HG03196 (cell line): Measurements from ENCODE around the gene NQO1.
"Not testable (repeated sequence)": the region's sequence is repeated elsewhere in the genome, so short reads cannot be mapped to it uniquely, and the experiment has no call there.

Experiments used
- ATAC-seq: cut with Tn5 transposase; IDR thresholded peaks from one replicate; pipeline ENCODE4 v1.9.1; 2021; ENCODE audit not compliant: unreplicated experiment

NQO1 gene

DNA sequence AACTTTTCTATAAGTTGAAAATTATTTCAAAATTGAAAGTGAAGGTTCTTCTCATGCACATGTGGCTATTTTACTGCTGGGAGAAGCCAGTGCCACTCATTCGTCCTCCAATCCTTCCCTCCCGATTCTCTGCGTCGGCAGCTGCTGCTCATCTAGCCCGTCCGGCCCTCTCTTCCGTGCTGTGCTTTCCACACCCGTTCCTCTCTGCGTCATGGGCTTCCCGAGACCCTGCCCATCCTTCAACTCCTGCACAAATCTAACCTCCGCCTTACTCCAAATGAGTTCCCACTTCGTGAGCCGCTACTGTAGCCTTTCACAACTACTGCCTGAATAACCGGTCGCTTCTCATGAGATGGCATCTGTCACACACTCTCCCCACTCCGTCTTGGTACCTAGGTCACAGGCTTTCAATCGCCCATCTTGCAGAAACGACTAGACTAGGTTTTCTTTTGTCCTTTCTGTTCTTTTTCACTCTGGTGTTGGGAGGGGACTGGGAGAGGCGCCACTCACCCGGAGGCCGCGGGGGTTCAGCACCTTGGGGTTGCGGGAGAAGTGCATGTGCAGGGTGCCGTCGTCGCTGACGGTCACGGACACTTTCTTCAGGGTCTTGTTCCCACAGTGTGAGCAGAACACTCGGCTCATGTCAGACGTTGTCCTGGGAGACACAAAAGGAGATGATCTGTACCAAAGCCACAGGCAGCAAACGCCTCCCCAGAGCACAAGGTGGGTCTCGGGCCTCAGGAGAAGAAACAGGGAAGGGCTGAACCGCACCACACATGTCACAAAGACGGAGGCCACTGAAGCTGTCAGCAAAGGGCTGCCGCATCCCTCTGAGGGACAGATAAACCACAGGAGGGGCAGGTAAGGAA lies 18.2 kb upstream of the NQO1 start:
- no peak for ATAC-seq

DNA sequence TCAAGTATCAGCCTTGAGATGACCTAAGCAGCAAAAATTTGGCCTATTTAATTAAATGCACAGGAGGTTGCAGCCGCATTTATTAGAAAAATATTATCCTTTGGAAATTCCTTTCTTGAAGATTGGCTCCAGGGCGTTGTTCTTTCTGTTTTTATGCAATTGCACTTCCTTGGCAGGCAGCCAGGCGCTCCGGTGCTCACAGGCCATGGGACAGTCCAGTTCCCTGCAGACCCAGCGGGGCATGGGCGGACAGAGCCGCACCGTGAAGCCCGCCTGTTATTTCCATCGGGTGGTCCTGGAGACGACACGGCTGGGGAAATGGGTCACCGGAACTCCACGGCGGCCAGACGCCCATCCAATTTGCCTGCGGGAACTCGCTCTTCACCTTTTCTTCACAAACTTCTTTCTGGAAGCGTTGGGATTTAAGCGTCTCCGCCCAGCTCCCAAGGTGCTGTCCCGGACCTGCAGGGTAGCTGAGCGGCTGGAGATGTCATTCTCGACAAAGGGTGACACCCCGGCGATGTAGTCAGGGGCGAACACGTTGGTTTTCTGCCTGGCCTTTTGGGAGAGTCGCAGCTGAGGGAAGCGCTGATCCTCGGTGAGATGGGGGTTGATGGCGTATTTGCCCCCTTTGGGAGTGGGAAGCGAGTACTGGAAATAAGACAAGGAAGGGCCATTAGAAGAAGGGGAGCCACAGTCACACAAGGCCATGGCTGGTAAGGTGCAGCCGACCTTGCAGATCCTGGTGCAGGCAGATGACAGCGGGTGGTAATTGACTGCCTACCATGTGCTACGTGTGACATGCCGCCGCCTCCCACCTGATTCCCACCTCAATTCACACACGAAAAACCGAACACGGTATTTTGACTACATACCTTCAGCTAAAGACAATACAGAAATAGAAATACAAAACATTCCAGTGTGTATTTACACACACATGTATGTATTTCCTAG lies 15.9 kb upstream of the NQO1 start:
- no peak for ATAC-seq

DNA sequence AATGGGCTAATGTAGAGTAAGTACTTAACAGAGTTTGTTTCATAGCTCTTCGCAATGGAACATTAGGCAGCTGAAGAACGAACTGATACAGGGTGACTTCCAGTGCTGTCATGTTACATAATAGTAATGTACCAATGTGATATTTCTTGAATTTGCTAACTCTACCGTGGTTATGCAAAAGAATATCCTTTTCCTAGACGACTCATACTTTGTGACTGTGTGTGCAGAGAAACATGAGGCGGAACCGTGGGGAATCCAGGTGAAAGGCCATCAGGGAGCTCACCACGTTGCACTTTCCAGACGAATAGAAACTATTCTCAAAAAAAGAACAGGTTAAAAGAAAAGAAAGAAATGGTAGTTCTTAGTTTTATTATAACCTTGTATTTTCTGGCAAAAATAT lies 15.2 kb upstream of the NQO1 start:
- no peak for ATAC-seq

DNA sequence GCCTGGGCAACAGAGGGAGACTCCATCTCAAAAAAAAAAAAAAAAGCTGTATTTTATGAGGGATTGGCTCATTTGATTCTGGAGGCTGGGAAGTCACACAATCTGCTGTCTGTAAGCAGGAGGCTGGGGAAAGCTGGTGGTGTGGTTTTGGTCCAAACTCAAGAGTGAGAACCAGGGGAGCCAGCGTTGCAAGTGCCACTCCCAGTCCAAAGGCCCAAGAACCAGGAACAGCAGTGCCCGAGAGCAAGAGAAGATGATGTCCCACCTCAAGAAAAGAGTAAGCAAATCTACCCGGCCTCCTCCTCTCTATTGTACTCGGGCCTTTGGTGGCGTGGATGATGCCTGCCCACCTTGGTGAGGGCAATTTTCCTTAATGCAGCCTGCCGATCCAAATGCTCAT lies 5.7 kb upstream of the NQO1 start:
- no peak for ATAC-seq

DNA sequence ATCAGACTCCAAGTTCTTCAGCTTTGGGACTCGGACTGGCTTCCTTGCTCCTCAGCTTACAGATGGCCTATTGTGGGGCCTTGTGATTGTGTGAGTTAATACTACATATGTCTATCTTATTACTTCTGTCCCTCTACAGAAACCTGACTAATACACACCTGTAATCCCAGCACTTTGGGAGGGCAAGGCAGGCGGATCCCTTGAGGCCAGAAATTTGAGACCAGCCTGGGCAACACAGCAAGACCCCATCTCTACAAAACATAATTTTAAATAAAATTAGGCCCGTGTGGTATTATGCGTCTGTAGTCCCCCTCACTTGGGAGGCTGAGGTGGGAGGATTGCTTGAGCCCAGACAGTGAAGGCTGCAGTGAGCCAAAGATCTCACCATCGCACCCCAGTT lies 4.9 kb upstream of the NQO1 start:
- ATAC-seq, result not testable (repeated sequence)

- not testable (repeated sequence) for ATAC-seq
Observed at GRCh38 chr16:69729030-69729429, 2.7 kb upstream of the NQO1 start.

GRCh38 chr16:69727916-69728270 lies 1.5 kb upstream of the NQO1 start:
- ATAC-seq, result no peak

- ATAC-seq, result no peak
Observed at GRCh38 chr16:69725480-69726312, 664 bp downstream of the NQO1 start.

DNA sequence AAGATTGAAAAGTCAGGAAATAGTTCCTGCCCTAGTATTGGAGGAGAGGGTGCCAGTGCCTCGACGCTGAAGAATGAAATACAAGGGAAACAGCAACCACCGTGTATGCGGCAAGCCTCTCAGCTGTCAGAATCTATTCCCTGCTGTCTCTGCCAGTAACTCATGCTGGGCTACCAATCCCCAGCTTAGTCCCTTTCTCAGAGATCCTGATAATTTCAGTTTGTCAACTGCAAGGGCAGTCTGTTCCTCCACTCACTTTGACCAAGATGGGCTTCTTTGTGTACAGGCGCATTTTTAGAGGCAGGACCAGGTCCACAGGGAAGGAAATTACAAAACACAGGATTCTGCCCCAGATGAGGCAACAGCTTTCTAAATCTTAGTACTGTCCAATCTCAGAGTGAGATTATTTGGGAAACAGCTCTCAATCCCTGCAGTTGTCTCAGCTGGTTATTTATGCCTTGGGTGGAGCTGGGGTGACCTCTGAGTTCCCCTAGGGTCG lies 1.3 kb downstream of the NQO1 start:
- ATAC-seq, result no peak

DNA sequence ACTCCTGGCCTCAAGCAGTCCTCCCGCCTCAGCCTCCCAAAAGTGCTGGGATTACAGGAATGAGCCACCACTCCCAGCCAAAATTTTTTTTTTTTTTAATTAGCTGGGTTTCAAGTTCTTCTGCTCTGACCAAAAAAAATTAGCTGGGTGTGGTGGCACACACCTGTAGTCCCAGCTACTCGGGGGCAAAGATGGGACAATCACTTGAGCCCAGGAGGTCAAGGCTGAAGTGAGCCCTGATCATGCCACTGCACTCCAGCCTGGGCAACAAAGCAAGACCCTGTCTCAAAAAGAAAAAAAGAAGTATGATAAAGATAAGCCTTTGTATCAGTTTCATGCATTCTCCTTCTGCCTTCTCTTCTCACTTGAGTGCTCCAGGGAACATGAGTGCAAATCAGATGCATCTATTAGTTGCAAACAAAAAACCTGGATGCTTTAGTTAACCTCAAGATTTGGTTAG lies 1.9 kb downstream of the NQO1 start:
- no peak for ATAC-seq

- ATAC-seq, result no peak
Observed at GRCh38 chr16:69721441-69721957, 4.9 kb downstream of the NQO1 start.

DNA sequence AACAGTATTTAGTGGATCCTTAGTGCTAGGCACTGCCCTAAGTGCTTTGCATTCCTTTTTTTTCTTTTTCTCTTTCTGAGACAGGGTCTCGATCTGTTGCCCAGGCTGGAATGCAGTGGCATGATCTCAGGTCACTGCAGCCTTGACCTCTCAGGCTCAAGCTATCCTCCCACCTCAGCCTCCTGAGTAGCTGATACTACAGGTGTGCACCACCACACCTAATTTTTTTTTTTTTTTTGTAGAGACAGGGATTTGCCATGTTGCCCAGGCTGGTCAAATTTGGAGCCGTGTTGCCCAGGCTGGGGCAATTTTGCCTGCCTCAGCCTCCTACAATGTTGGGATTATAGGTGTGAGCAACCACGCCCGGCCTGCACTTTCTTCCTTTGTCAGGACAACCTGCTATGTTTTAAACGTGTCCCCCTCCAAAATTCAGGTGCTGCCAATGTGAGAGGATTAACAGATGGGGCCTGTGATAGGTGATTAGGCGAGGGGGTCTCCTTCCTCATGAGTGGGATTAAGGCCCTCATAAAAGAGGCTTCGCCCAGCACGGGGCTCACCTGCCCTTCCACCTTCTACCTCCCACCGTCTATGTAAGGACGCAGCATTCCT lies 5.4 kb downstream of the NQO1 start:
- no peak for ATAC-seq

- ATAC-seq, result no peak
Observed at GRCh38 chr16:69718111-69718764, 8.1 kb downstream of the NQO1 start.

GRCh38 chr16:69717066-69717465 lies 9.3 kb downstream of the NQO1 start:
- ATAC-seq, result no peak

DNA sequence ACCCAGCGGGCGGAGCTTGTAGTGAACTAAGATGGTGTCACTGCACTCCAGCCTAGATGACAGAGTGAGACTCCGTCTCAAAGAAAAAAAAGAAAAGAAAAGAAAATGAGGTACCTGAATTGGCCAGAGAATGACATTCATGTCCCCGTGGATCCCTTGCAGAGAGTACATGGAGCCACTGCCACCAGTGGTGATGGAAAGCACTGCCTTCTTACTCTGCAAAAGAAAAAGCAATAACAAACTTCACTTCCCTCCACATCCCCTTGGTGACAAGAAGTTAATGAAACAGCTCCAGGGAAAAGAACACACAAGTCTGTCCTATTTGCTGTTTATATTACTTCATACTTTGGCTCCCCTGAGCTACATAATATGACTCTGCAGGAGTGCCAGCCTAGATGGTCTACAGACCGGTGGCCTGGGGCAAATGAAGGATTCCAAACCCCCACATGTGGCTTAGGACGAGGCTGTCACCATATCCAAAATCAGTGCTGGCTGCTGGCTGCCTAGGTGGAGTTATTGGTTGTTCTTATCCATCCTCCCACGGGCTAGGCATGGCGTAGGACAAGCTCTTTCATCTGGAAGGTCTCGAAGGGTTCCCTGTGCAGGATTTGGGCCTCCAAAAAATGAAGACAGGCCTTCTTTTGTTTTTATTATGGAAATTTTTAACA lies 13.3 kb downstream of the NQO1 start:
- no peak for ATAC-seq

- no peak for ATAC-seq
Observed at GRCh38 chr16:69712277-69712676, 14.1 kb downstream of the NQO1 start.

- ATAC-seq, result no peak
Observed at GRCh38 chr16:69711115-69711740, 15.1 kb downstream of the NQO1 start.

- ATAC-seq, result no peak
Observed at GRCh38 chr16:69709456-69710084, 16.8 kb downstream of the NQO1 start.
